ENCODE results near the gene CEP43.

Gene CEP43

GRCh38 chr6:166999145-166999883, at the start of gene CEP43:
TSS of gene CEP43 (plus strand) at chr6:166999397. CDS start at chr6:166999413, 16 bp downstream.
- peak; percentile 95 for DNase-seq

GRCh38 chr6:166949528-166950442, 49.4 kb upstream of the CEP43 start:
- no peak for DNase-seq

GRCh38 chr6:166950443-166950821, 48.8 kb upstream of the CEP43 start:
- no peak for DNase-seq

- peak; percentile 70 for DNase-seq
Measured at GRCh38 chr6:166950892-166951669, 48.1 kb upstream of the CEP43 start.

GRCh38 chr6:166951670-166952060, 47.5 kb upstream of the CEP43 start:
- DNase-seq = no peak

- no peak for DNase-seq
Measured at GRCh38 chr6:166952121-166952520, 47.1 kb upstream of the CEP43 start.

- no peak for DNase-seq
Measured at GRCh38 chr6:166952567-166953486, 46.4 kb upstream of the CEP43 start.

- DNase-seq = no peak
Measured at GRCh38 chr6:166954118-166954713, 45.0 kb upstream of the CEP43 start.

GRCh38 chr6:166955121-166955864, 43.9 kb upstream of the CEP43 start:
- no peak for DNase-seq

GRCh38 chr6:166955865-166956443, 43.2 kb upstream of the CEP43 start:
- DNase-seq = no peak

- peak; percentile 87 for DNase-seq
Measured at GRCh38 chr6:166956444-166957086, 42.6 kb upstream of the CEP43 start, which contains the start of gene RNASET2. TSS of gene RNASET2 (minus strand) at chr6:166956550. CDS start at chr6:166956182, 368 bp downstream.

- DNase-seq = peak; percentile 20
Measured at GRCh38 chr6:166957087-166957804, 42.0 kb upstream of the CEP43 start.

GRCh38 chr6:166957805-166958076, 41.5 kb upstream of the CEP43 start:
- no peak for DNase-seq

- DNase-seq = no peak
Measured at GRCh38 chr6:166958926-166959861, 40.0 kb upstream of the CEP43 start.

GRCh38 chr6:166959911-166960608, 39.1 kb upstream of the CEP43 start:
- DNase-seq = no peak

- DNase-seq = no peak
Measured at GRCh38 chr6:166960609-166960978, 38.6 kb upstream of the CEP43 start.

- no peak for DNase-seq
Measured at GRCh38 chr6:166966268-166966667, 32.9 kb upstream of the CEP43 start.
